ENCODE measurements around the gene RUNX3. TPM values are rescaled to one million over a fixed set of nuclear protein-coding genes. Genes with fewer than 3 reads are reported as not detected.

RUNX3 gene
- total RNA-seq, 1 experiment from 2014 or later = 22.6 TPM

GRCh38 chr1:24966724-24967346 is 36.8 kb upstream of the RUNX3 start:
- Histone ChIP-seq H3K9me3 (ENCODE audit: control insufficient read depth in 1 of 2, insufficient read depth in 1 of 2, low read depth in 1 of 2, low read length in 2 of 2) (no peaks in the 10 kb centered on the region), H3K4me1 (ENCODE audit: control insufficient read depth in 1 of 2, insufficient read depth in 2 of 2, low read length in 2 of 2) (peaks cover 13 to 39% of the 10 kb centered on the region in 2 experiments; a peak in 3 of 4 replicates), H3K9ac (ENCODE audit: low read length) (no peak overlapping the region), H3K9me2 (ENCODE audit: insufficient read depth) (no peaks in the 10 kb centered on the region), H3K36me3 (ENCODE audit: control insufficient read depth in 1 of 2, insufficient read depth in 2 of 2, low read length in 2 of 2) (no peaks in the 10 kb centered on the region), H3K4me3 (replicated peaks in 1 of 2; ENCODE audit: low read depth in 1 of 2, low read length in 2 of 2) (no peak overlapping the region), H3K27me3 (ENCODE audit: insufficient read depth, low read length) (no peaks in the 10 kb centered on the region), H3K79me2 (ENCODE audit: insufficient read depth, low read length) (no peaks in the 10 kb centered on the region), H3K27ac (ENCODE audit: low read depth, low read length) (no peak overlapping the region), H3K4me2 (ENCODE audit: low read length) (peak overlapping the region; percentile 3; the same call in 1 of the 2 replicates), H4K20me1 (ENCODE audit: insufficient read depth) (no peaks in the 10 kb centered on the region), H2AFZ (ENCODE audit: low read depth, low read length, poor library complexity, severe bottlenecking) (no peak overlapping the region)
- intact Hi-C loops (cut with micrococcal nuclease) = no loop called here
- DNase-seq (ENCODE audit: low read depth, low spot score) = peak; percentile 48
- ChIA-PET RAD21 (ENCODE audit: low non-redundant PET in 1 of 2, low total read pairs in 2 of 2, uncharacterized antibody in 2 of 2, unreplicated experiment in 2 of 2) (no interaction called here), POLR2A (no interaction called here), CTCF (interaction anchor here (1.8 kb wide), 1 partner anchor 70 kb away, joined by 3 read pairs; no protein-coding TSS in a partner anchor)
- no TSS peak for BruUV-seq (replicated peaks)
- ATAC-seq = no peak
- TF ChIP-seq SIN3A (IDR thresholded peaks at IDR 0.05; ENCODE audit: low read depth) = no peak
- TF ChIP-seq TCF7L2 (IDR thresholded peaks at IDR 0.05; ENCODE audit: borderline replicate concordance, extremely low read depth, insufficient read depth, insufficient read length) = peak; percentile 69

- H3K9ac ChIP-seq (ENCODE audit: low read length) = no peak overlapping the region
- BruUV-seq (replicated peaks) = no TSS peak
- POLR2A ChIA-PET = no interaction called here
- no peak for ATAC-seq
- no peaks in the 10 kb centered on the region for H3K27me3 ChIP-seq (ENCODE audit: insufficient read depth, low read length)
- RAD21 ChIA-PET (ENCODE audit: low non-redundant PET in 1 of 2, low total read pairs in 2 of 2, uncharacterized antibody in 2 of 2, unreplicated experiment in 2 of 2) = no interaction called here
- no peak overlapping the region; the same call in 1 of the 2 replicates for H3K4me2 ChIP-seq (ENCODE audit: low read length)
- no peaks in the 10 kb centered on the region for H3K36me3 ChIP-seq (ENCODE audit: control insufficient read depth in 1 of 2, insufficient read depth in 2 of 2, low read length in 2 of 2)
- peaks cover 8 to 33% of the 10 kb centered on the region in 2 experiments; a peak in 3 of 4 replicates for H3K4me1 ChIP-seq (ENCODE audit: control insufficient read depth in 1 of 2, insufficient read depth in 2 of 2, low read length in 2 of 2)
- CTCF ChIA-PET = interaction anchor here (1.8 kb wide), 1 partner anchor 71 kb away, joined by 3 read pairs; no protein-coding TSS in a partner anchor
- H3K79me2 ChIP-seq (ENCODE audit: insufficient read depth, low read length) = no peaks in the 10 kb centered on the region
- intact Hi-C loops (cut with micrococcal nuclease) = no loop called here
- H4K20me1 ChIP-seq (ENCODE audit: insufficient read depth) = no peaks in the 10 kb centered on the region
- no peaks in the 10 kb centered on the region for H3K9me3 ChIP-seq (ENCODE audit: control insufficient read depth in 1 of 2, insufficient read depth in 1 of 2, low read depth in 1 of 2, low read length in 2 of 2)
- TF ChIP-seq ATF3 (IDR thresholded peaks at IDR 0.05) (no peak), ZFX (IDR thresholded peaks at IDR 0.05) (no peak), EZH2phosphoT487 (IDR thresholded peaks at IDR 0.05; ENCODE audit: borderline replicate concordance) (no peak), EGR1 (IDR thresholded peaks at IDR 0.05; ENCODE audit: low read depth) (no peak), POLR2A (IDR thresholded peaks at IDR 0.05; ENCODE audit: borderline replicate concordance, extremely low read depth, insufficient read depth, insufficient read length) (no peak), CBX3 (IDR thresholded peaks at IDR 0.05; ENCODE audit: low read depth) (no peak), SP1 (IDR thresholded peaks at IDR 0.05; ENCODE audit: low read depth) (no peak), FOSL1 (IDR thresholded peaks at IDR 0.05; ENCODE audit: low read depth) (no peak), CEBPB (IDR thresholded peaks at IDR 0.05; ENCODE audit: low read depth) (no peak)
- DNase-seq (ENCODE audit: low read depth, low spot score) = no peak
- H2AFZ ChIP-seq (ENCODE audit: low read depth, low read length, poor library complexity, severe bottlenecking) = no peak overlapping the region
- H3K27ac ChIP-seq (ENCODE audit: low read depth, low read length) = no peak overlapping the region
- no peaks in the 10 kb centered on the region for H3K9me2 ChIP-seq (ENCODE audit: insufficient read depth)
- no peak overlapping the region for H3K4me3 ChIP-seq (replicated peaks in 1 of 2; ENCODE audit: low read depth in 1 of 2, low read length in 2 of 2)
Observed at GRCh38 chr1:24966121-24966723, 36.1 kb upstream of the RUNX3 start.
